HG02840 (cell line): ENCODE measurements around the gene CYP4F22.
"Not testable (repeated sequence)": the region's sequence is repeated elsewhere in the genome, so short reads cannot be mapped to it uniquely, and the experiment has no call there.

Experiments used
- ATAC-seq: cut with Tn5 transposase; IDR thresholded peaks from one replicate; pipeline ENCODE4 v1.9.1; 2021; ENCODE audit warnings: mild to moderate bottlenecking, moderate library complexity, moderate number of reproducible peaks; ENCODE audit not compliant: unreplicated experiment, low FRiP score

Gene CYP4F22

DNA sequence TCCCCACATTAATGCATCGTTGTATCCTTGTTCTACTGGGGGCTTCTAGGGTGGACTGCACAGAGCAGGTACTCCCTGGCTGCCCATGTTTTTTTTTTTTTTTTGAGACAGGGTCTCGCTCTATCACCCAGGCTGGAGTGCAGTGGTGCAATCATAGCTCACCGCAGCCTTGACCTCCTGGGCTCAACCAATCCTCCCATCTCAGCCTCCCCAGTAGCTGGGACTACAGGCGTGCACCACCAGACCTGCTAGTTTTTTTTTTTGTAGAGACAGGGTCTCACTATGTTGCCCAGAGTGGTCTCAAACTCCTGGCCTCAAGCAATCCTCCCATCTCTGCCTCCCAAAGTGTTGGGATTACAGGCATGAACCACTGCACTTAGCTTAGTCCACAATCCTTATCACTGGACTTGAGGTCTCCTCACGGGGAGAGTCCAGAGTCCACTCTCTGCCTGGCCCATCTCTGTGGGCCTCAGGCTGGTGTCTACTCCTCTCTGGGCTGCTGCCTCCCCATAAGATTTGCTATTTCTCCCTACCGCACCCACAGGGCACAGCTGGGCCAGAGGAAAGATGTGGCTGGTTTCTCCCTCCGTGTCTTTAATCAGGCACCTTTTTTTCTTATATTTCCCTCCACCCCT lies 56.3 kb downstream of the CYP4F22 start:
- no peak for ATAC-seq

DNA sequence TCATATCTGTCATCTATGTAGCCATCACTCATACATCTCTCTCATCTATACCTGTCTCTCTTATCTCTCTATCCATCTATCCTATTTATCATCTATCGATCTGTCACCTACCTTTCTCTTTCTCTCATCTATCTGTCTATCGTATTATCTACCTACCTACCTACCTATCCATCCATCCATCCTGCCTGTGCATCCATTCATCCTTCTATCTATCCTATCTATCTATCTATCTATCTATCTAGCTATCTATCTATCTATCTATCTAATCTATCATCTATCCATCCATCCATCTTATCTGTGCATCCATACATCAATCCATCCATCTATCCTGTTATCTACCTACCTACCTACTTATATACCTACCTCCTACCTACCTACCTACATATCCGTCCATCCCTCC lies 62.1 kb downstream of the CYP4F22 start:
- ATAC-seq: no peak

DNA sequence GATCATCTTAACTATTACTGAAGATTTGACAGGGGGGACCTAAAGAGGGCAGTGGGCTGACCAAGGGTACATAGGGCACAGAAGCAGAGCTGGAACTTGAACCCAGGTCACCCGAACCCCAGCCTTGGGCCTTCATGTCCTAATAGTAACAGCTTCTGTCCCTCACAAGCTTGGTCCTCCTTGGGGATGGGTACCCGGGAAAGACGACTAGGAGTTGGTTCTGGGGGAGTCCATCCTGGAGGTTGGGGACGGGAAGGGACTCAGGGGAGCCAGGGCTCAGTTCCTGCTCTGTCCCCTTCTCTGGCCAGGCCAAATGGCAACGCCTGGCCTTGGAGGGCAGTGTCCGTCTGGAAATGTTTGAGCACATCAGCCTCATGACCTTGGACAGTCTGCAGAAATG lies 67.1 kb downstream of the CYP4F22 start:
- no peak for ATAC-seq

DNA sequence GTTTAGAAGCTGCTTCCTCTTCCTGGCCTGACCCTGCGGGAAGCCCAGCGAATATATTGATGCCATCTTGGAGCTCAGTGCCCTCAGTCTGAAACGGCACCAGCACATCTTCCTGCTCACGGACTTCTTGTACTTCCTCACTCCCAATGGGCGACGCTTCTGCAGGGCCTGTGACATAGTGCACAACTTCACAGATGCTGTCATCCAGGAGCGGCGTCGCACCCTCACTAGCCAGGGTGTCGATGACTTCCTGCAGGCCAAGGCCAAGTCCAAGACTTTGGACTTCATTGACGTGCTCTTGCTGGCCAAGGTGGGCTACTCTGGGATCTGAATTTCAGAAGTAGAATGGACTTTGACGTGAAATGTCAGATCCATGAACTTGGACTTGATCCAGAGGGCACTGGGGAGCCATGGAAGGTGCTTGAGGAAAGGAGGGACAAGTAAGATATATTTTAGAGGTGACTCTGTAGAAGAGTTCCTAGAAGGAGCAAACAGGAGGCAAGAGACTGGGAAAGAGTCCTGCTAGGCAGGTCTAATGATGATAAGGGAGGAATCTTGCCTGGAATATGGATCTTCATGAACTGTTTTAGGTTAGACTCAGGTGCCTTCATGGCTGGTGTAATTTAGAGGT lies 68.3 kb downstream of the CYP4F22 start:
- no peak for ATAC-seq

DNA sequence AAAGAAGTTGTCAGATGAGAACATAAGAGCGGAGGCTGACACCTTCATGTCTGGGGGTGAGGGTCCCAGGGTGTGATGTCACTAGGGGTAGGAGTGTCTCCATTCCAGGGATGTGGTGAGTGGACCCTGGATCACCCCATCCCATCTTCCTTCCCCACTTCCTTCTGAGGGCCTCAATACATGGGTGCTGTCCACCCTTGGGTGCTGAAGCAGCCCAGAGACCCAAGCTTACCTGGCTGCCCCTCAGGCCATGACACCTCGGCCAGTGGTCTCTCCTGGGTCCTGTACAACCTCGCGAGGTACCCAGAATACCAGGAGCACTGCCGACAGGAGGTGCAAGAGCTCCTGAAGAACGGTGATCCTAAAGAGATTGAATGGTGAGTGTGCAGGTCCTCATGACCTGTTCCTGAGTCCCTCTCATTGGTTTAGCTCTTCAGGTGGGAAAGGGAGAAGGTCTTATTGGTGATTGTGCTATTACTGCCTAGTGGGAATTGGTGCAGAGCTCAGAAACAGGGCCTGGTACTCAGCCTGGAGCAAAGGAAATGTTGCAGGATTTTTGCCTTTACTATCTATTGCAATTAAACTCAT lies 69.0 kb downstream of the CYP4F22 start:
- ATAC-seq: no peak

DNA sequence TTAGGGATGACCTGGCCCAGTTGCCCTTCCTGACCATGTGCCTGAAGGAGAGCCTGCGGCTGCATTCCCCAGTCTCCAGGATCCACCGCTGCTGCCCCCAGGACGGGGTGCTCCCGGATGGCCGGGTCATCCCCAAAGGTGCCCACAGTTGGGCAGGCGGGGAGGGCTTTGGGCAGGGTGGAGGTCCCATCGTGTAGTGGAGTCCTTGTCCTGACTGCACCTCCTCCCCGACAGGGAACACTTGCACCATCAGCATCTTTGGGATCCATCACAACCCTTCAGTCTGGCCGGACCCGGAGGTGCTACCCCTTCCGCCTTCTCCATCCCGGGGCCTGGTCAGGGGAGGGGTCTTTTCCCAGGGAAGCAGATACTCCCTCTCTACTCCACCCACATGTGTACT lies 75.0 kb downstream of the CYP4F22 start:
- no peak for ATAC-seq

DNA sequence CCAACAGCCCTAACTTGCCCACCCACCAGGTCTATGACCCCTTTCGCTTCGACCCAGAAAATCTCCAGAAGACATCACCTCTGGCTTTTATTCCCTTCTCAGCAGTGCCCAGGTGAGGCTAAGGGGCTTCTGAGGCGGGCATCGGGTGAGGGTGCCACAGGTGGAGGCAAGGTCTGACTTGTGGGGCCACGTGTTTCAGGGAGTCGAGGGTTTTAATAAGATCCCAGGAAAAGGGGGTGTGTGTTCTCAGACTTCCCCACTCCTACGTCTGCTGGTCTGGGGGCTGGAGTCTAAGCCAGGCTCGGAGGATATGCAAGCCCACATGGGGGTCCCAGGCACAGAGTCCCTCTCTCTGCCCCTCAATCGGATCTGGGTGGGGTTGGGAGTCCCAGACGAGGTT lies 75.8 kb downstream of the CYP4F22 start:
- ATAC-seq: no peak

DNA sequence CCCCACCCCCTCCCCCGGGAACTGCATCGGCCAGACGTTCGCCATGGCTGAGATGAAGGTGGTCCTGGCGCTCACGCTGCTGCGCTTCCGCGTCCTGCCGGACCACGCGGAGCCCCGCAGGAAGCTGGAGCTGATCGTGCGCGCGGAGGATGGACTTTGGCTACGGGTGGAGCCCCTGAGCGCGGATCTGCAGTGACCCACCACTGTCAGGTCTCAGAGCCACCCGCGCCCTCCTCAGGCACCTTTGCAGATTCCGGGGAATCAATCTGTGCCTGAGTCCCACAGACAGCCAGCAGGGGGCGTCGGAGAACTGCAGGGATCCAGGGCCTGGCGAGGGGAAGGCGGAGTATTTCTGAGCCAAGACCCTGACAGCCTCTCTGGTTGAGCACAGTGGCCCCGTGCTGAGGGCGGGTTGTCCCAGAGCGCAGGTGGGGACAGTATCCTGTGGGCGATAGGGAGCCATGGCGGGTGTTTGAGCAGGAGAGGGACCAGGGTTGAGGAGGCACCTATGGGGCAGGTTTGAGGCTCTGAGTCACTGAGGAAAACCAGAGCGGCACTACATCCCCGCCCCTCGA lies 76.3 kb downstream of the CYP4F22 start:
- ATAC-seq: no peak

DNA sequence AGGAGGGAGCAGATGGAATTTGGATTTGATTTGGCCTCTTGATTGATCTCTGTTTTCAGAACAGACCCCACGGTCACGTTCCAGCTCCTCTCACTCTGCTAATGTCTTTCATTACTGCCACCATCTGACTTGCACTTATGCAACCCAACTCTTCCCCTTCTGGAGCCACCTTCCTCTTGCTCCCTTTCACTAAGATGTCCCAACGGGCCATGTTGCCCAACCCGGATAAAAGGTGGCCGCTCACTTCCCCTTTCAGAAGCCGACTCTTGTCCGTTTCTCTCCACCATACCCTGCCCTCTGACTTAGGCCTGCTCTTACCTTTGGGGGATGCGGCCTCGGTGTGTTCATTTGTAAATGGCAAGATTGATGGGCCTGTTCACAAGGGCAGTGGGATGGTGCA lies 79.3 kb downstream of the CYP4F22 start:
- no peak for ATAC-seq

DNA sequence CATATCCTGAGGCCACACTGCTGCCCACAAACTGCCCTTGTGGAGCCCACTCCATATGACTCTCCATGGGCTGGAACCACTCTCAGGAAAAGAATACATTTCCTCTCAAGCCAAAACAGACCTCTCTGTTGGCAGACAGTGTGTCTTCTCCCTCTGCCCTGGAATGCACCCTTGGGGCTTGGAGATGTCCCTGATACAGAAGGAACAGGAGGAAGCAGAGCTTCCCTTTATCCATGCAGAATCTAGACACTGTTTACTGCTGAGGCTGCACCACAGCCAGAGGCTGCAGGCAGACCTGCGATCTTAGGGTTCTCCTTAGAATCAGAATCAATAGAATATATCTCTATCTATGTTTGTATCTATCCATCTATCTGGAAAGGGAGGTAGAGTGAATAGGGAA lies 79.9 kb downstream of the CYP4F22 start:
- no peak for ATAC-seq

DNA sequence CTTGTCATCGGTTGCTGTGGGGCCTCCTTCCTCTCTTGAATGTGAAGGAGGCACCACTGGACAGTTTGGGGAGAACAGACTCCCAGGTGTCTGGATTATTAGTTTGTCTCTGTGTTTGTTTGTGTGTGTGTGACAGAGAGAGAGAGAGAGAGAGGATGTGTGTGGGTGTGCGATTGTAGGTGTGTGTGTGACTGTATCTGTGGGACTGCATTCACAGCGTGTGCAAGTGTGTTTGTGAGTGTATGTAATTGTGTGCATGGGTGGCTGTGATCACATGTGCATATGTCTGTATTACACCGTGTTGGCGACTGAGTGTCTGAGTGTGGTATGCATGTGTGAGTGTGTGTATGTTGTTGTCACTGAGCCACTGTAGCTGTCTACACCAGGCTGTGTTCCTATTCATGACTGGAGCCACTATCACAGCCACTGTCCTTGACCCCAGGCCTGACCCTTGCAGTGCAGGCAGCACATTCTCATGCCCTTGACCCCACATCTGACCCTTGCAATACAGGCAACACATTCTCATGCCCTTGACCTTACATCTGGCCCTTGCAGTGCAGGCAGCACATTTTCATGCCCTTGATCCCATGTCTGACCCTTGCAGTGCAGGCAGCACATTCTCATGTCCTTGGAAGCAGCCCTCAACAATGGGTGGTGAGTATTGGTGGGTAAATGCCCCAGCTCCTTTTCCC lies 81.6 kb downstream of the CYP4F22 start:
- ATAC-seq: no peak

DNA sequence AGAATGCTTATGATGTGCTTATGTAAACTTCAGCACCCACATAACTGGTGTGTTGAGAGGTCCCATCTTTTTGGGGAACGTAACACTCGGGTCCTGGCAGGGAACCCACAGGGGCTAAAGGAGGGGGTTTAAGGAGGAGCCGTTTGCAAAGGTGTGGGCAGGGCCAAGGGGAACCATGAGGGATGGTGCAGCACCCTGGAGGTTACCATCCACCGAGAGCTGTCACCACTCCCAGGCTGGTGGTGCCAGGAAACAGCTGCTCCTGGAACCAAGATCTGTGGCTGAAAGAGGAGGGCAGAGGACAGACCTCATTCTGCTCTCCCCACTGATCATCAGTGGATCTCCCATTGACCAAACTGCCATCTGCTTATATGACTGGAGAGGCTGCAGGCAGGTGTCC lies 83.5 kb downstream of the CYP4F22 start:
- no peak for ATAC-seq

DNA sequence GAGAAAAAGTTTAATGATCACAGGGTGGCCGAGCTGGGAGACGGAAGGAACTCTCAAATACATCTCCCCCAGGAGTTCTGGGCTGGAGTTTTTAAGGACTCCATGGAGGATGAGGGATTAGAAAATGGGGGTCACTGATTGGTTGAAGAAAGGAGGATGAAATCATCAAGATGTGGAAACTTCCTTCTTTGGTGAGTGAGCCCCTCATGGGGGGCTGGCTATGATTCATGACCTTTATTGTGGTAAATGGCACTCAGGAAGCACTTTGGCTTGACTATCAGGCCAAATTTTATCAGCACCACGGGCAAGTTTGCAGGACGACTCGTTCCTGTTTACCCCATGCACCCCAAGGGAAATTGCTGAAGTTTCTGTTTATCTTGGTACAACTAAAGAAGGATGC lies 84.2 kb downstream of the CYP4F22 start:
- not testable (repeated sequence) for ATAC-seq

DNA sequence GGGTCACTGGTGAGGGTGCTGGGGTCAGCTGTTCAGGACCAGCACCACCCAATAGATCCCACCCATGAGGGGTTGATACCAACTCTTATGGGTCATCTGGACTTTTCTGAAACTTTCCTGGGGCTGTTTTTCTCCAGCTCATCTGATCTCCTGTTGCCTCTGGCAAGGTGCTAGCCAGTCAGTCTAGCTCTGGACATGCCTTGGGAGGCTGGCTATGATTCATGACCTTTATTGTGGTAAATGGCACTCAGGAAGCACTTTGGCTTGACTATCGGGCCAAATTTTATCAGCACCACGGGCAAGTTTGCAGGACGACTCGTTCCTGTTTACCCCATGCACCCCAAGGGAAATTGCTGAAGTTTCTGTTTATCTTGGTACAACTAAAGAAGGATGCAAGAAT lies 85.4 kb downstream of the CYP4F22 start:
- ATAC-seq: not testable (repeated sequence)

DNA sequence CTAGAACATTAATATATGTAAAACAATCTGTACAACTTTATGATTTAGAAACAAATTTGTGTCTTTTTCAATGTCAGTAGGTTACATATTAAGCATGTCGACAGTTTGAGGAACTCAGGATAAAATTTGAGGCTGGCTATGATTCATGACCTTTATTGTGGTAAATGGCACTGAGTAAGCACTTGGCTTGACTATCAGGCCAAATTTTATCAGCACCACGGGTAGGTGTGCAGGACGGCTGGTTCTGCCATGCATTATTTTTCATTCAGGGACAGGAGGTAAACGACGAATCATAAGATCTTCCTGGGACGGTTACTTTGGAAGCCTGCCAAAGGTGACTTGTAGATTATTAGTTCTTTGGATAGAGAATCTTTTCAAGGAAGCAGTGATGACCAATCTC lies 86.7 kb downstream of the CYP4F22 start:
- no peak for ATAC-seq
